Measurements from ENCODE around the gene HSFX4.

- TF ChIP-seq EZH2 (IDR thresholded peaks at IDR 0.05; ENCODE audit: insufficient read depth, poor library complexity, severe bottlenecking): no peak
- TF ChIP-seq EZH2phosphoT487 (IDR thresholded peaks at IDR 0.05; ENCODE audit: insufficient read depth, low read depth): no peak
Measured at GRCh38 chrX:149908727-149909126, 20.6 kb upstream of the HSFX4 start.
